ENCODE data around the gene GRK4. TPM values are rescaled to one million over a fixed set of nuclear protein-coding genes. Genes with fewer than 3 reads are reported as not detected.

The GRK4 gene
- polyA plus RNA-seq, 1 of the 3 experiments (the other 2 are of a cell fraction) = 2.7 TPM

DNA sequence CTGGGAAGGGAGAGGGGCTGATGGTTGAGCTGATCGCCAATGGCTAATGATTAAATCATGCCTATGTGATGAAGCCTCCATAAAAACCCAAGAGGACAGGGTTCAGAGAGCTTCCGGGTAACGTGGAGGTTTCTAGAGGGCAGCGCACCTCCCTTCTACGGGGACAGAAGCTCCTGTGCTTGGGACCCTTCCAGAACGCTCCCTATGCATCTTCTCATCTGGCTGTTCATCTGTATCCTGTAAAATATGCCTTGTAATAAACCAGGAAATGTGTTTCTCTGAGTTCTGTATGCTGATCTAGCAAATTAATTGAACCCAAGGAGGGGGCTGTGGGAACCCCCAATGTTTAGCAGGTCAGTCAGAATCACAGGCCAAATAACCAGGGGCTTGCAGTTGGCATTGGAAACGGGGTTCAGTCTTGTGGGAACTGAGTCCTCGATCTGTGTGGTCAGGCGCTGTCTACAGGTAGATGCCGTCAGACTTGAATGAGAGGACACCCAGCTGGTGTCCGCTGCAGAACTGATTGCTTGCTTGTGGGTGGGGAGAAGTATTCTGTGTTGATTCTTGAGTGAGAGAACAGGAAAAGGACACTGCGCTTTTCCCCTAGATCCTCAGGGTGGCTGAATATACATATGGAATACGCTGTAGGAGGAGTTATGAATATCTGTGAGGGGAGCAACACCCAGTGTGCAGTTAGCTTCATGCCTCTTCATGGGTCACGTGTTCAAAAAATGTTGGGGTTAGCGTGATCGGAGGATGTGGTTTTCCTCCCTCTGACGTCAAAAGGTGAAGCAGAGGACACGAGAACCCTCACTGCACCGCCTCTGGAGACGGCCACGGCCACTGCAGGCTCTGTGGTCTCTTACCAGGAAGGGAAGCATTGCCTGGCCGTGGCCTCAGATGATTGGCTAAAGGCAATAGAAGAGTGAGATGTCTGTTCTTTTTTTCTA, 81.8 kb downstream of the GRK4 start:
- CTCF ChIA-PET = interaction anchor here (0.8 to 2.0 kb wide), 5 partner anchors 8 to 158 kb away, joined by 3 to 8 read pairs (median 3); partner anchors contain the start of genes GRK4 and NOP14
- POLR2A ChIA-PET = no interaction called here

DNA sequence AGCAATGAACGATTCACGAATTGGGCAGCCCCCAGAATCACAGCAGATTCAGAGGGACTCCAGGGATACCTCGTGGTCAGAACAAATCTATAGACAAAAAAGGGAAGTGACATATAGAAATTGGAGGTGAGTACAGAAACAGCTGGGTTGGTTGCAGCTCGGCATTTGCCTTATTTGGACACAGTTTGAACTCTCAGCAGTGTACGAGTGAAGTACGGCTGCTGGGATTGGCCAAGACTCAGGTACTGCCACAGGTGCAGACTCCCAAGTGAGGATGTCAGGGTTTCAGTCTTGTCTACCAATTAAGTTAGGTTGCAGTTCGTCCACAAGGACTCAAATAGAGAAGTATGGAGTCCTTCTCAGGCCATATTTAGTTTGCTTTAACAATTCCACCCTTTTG, 82.8 kb downstream of the GRK4 start:
- no peaks in the 10 kb centered on the region for H3K27me3 ChIP-seq (ENCODE audit: insufficient read depth)
- no peaks in the 10 kb centered on the region for H3K9me3 ChIP-seq
- no peaks in the 10 kb centered on the region for H4K20me1 ChIP-seq (ENCODE audit: insufficient read depth)
- CTCF ChIA-PET = interaction anchor here (0.8 to 2.9 kb wide), 8 partner anchors 8 to 90 kb away, joined by 3 to 15 read pairs (median 4); no protein-coding TSS in a partner anchor
- H3K27ac ChIP-seq (ENCODE audit: low read depth in 2 of 2, low read length in 1 of 2) = no peak overlapping the region
- H3K9ac ChIP-seq = no peak overlapping the region
- no peak overlapping the region for H3K4me3 ChIP-seq (ENCODE audit: low read depth in 2 of 2, low read length in 1 of 2)
- H3F3A ChIP-seq (replicated peaks; ENCODE audit: insufficient read depth) = no peaks in the 10 kb centered on the region
- no peak overlapping the region for H2AFZ ChIP-seq (ENCODE audit: low read depth)
- 39% methylated on average over 7 of the region's 7 CpGs for WGBS (ENCODE audit: low lambda C conversion rate)
- TF ChIP-seq POLR2AphosphoS5 (IDR thresholded peaks at IDR 0.05; ENCODE audit: low read depth, low read length) = no peak
- TF ChIP-seq SIN3A (IDR thresholded peaks at IDR 0.05; ENCODE audit: borderline replicate concordance, low read depth, low read length) = no peak
- TF ChIP-seq, protein P1, sequence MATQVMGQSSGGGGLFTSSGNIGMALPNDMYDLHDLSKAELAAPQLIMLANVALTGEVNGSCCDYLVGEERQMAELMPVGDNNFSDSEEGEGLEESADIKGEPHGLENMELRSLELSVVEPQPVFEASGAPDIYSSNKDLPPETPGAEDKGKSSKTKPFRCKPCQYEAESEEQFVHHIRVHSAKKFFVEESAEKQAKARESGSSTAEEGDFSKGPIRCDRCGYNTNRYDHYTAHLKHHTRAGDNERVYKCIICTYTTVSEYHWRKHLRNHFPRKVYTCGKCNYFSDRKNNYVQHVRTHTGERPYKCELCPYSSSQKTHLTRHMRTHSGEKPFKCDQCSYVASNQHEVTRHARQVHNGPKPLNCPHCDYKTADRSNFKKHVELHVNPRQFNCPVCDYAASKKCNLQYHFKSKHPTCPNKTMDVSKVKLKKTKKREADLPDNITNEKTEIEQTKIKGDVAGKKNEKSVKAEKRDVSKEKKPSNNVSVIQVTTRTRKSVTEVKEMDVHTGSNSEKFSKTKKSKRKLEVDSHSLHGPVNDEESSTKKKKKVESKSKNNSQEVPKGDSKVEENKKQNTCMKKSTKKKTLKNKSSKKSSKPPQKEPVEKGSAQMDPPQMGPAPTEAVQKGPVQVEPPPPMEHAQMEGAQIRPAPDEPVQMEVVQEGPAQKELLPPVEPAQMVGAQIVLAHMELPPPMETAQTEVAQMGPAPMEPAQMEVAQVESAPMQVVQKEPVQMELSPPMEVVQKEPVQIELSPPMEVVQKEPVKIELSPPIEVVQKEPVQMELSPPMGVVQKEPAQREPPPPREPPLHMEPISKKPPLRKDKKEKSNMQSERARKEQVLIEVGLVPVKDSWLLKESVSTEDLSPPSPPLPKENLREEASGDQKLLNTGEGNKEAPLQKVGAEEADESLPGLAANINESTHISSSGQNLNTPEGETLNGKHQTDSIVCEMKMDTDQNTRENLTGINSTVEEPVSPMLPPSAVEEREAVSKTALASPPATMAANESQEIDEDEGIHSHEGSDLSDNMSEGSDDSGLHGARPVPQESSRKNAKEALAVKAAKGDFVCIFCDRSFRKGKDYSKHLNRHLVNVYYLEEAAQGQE (IDR thresholded peaks at IDR 0.05; ENCODE audit: low read depth, low read length) = no peak
- TF ChIP-seq NRF1 (IDR thresholded peaks at IDR 0.05; ENCODE audit: low read depth, low read length) = no peak
- TF ChIP-seq YY1 (IDR thresholded peaks at IDR 0.05; ENCODE audit: low read depth) = no peak
- TF ChIP-seq, protein P2, sequence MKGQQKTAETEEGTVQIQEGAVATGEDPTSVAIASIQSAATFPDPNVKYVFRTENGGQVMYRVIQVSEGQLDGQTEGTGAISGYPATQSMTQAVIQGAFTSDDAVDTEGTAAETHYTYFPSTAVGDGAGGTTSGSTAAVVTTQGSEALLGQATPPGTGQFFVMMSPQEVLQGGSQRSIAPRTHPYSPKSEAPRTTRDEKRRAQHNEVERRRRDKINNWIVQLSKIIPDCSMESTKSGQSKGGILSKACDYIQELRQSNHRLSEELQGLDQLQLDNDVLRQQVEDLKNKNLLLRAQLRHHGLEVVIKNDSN (IDR thresholded peaks at IDR 0.05; ENCODE audit: borderline replicate concordance, low read depth) = no peak
- no peak for TF ChIP-seq FOSL2 (IDR thresholded peaks at IDR 0.05; ENCODE audit: borderline replicate concordance, low read depth)
- TF ChIP-seq RCOR1 (IDR thresholded peaks at IDR 0.05; ENCODE audit: low read length) = no peak
- no peak for TF ChIP-seq TCF12 (IDR thresholded peaks at IDR 0.05)
- no peak for TF ChIP-seq GATA2 (CRISPR knock-in tag; IDR thresholded peaks at IDR 0.05)
- peaks cover 0 to 3% of the 10 kb centered on the region in 2 experiments; a peak in 1 of 4 replicates for H3K4me1 ChIP-seq (ENCODE audit: control insufficient read depth in 1 of 2, insufficient read depth in 2 of 2, low read depth in 1 of 2, low read length in 1 of 2)
- no peak overlapping the region for H3K4me2 ChIP-seq
- POLR2A ChIA-PET = no interaction called here
- H3K79me2 ChIP-seq (ENCODE audit: insufficient read depth) = no peaks in the 10 kb centered on the region
- no peak for DNase-seq
- no peaks in the 10 kb centered on the region for H3K9me2 ChIP-seq
- H3K36me3 ChIP-seq (replicated peaks in 1 of 2; ENCODE audit: control insufficient read depth in 1 of 2, insufficient read depth in 2 of 2, low read length in 1 of 2) = no peaks in the 10 kb centered on the region

More for the DNA sequence above, 81.8 kb downstream of the GRK4 start:
- no peak for TF ChIP-seq FOXM1 (IDR thresholded peaks at IDR 0.05; ENCODE audit: low read depth)
- Histone ChIP-seq H3K4me3 (ENCODE audit: low read depth in 2 of 2, low read length in 1 of 2) (no peak overlapping the region), H3K27ac (ENCODE audit: low read depth in 2 of 2, low read length in 1 of 2) (no peak overlapping the region), H3K4me2 (no peak overlapping the region), H3F3A (replicated peaks; ENCODE audit: insufficient read depth) (no peaks in the 10 kb centered on the region), H3K36me3 (replicated peaks in 1 of 2; ENCODE audit: control insufficient read depth in 1 of 2, insufficient read depth in 2 of 2, low read length in 1 of 2) (no peaks in the 10 kb centered on the region), H3K9ac (no peak overlapping the region), H3K79me2 (ENCODE audit: insufficient read depth) (no peaks in the 10 kb centered on the region), H3K9me2 (no peaks in the 10 kb centered on the region), H3K9me3 (no peaks in the 10 kb centered on the region), H2AFZ (ENCODE audit: low read depth) (no peak overlapping the region), H3K27me3 (ENCODE audit: insufficient read depth) (no peaks in the 10 kb centered on the region), H3K4me1 (ENCODE audit: control insufficient read depth in 1 of 2, insufficient read depth in 2 of 2, low read depth in 1 of 2, low read length in 1 of 2) (peaks cover 0 to 3% of the 10 kb centered on the region in 2 experiments; a peak in 1 of 4 replicates), H4K20me1 (ENCODE audit: insufficient read depth) (no peaks in the 10 kb centered on the region)
- 74% methylated on average over 22 of the region's 22 CpGs for WGBS (ENCODE audit: low lambda C conversion rate)
- no peak for DNase-seq
